Amygdala (tissue), 56 donors: ENCODE measurements around the gene CDYL.
A peak's percentile ranks its signal among the peaks of the same experiment; 100 is the strongest.

Experiments
- DNase-seq, 56 donors: peaks; one replicate each; lab custom pipeline; 2025; lab: John Stamatoyannopoulos, UW

Gene CDYL

DNA sequence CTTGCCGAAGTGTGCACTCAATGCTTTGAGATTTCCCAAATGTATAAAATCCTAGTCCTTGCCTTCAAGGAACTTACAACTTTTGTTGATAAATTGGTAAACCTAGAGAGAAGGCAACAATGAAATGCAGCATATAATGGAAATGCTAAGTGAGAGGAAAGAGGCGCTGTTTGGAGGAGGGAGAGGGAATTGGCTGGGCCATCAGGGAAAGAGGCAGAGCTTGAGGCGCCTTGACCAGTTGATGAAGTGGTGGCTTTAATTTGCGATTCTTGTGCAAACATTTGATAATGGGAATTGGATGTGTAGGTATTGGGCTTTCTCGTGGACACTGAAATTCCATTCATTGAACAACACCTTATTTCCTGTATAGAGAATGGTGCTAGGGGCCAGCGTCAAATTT is 1.9 kb upstream of the CDYL start:
- no peak for DNase-seq

DNA sequence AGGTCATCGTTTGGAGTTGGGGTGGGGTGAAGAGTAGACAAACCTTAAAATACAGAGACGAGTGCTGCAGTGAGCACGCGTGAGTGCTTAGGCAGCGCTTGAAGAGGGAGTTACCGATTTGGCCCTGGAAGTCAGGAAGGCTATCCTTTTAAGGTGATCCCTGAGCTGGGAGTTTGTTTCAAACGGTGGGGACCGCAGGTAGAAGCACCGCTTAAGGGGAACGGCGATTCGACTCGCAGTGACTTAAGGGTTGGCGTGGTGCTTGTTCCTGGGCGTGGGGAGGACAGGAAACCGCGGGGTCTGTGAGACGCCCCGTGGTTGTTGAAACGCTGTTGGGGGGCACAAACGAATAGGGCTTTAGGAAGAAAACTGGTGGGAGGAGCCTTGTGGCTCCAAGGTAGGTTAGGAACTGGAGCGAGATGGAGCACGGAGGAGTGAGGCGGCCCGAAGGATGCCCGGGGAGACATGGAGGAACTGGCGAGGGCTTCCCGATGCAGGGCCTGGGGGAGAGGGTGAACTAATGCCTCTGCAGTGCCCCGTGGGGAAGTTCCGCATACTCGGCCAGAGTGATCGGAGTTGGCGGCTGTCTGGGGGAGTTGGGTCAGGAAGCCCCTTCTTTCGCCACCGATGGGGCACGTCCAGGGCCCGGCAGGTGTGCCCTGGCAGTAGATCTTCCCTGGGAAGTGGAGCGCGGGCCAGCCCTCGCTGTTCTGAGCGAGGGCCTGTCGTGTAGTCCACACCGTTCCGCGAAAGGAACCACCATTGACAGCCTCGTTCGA is 1.3 kb upstream of the CDYL start:
- DNase-seq = peak in 5 of 56 donors; percentile 31 to 55 (median 44)

DNA sequence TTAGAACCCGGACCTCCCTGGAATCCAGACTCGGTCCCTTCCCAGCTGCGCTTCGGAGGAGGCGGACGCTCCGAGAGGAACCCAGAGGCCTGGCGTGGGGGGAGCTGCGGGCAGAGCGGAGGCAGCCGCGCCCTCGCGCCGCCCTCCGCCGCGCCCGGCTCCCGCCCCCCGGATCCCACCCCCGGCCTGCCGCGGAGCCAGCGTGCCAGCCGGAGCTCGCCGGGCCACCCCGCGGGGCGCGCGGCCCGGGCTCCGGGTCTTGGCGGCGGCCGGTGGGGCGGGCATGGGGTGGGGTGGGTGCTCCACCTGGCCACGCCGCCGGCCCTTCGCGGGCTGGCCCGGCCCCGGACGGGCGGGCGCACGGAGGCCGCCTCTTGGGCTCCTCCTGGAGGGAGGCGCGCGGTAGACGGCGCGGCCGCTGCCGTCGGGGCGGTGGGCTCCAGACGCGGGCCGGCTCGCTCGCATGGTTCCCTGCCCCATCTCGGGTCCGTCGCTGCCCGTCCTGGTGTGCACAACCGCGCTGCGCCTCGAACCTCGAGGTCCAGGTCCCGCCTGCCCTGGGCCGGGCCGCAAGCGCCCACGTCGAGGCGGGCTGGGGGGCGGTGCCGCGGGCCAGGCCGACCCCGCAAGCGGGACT is 592 bp upstream of the CDYL start:
- DNase-seq = peak in 36 of 56 donors; percentile 24 to 80 (median 58)

DNA sequence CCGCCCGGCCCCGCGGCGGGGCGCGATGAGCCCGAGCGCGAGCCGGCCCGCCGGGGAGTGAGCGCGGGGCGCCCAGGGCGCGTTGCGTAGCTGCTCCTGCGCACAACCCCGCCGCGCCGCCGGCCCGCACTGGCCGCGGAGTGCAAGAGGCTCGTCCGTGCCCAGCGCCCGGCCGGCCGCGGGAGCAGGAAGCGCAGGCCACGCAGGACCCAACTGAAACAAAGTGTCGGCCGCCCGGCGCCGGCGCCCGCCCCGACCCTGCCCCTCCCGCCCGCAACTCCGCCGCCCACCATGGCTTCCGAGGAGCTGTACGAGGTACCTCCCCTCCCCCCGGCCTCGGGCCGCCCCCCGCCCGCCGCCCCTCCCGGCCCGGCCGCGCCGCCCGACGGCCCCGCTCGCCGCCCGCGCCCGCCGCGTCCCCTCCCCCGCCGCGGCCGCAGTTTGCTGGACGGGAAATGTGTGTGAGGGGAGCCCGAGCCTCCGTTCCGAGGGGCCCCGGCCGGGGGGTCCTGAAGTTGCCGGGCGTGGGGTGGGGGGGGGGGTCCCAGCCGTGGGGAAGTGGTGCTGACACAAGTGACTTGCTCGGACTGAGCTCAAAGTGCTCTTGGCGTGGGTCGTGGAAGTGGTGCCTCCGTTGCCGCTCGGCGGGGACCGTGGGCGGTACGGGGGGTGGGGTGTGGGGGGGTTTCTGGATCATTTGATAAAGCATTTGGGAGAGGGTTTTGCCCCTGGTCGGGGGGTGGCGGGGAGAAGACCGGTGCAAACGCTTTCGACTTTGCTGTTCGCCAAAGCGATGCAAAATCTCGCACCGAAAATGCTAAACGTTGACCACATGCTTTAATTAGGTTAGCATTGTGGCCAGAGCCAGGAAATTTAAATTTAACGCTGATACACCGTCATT is 539 bp downstream of the CDYL start:
- DNase-seq = peak in 14 of 56 donors; percentile 15 to 52 (median 33)

DNA sequence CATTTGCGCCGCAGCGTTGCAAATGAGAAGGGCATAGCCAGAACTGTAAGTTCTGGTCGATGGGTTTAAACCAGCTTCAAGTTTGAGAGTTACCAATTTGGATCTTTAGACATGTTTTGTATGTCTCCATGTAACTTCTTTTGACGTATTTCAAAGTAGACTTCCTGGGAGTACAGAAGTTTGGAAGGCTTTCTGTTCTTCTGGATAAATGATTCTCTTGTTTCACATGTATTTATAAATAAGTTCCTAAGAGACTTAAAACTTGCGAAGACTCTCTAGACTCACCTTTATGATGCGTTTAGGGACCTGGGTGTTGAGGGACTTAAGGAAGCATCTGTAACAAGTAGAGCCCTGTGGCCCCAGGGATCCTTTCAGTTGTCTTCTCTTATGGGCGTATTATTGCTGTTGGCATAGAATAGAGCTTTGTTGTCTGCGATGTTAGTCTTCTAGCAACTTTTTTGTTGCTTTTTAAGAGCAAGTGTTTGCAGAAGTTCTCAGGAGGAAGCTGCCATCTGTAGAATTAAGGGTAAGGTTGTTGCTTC is 1.3 kb downstream of the CDYL start:
- no peak for DNase-seq

DNA sequence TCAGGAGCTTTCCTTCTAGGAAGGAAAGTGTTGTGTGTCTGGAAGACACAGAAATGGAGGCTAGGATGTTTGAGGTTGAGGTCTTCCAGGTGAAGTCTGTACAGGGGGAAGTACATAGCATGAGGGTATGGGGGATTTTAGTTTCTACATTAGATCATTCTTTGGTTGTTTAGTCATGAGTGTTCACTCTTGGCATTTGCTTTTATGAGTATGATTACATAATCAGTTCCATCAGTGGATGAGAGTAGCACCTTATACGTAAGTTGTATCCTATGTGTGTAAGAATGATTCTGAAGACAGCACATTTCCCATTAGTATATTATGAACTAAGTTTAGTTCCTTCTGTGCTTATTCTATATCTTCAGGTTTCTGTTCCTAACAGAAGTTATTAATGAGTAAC is 1.9 kb downstream of the CDYL start:
- no peak for DNase-seq

DNA sequence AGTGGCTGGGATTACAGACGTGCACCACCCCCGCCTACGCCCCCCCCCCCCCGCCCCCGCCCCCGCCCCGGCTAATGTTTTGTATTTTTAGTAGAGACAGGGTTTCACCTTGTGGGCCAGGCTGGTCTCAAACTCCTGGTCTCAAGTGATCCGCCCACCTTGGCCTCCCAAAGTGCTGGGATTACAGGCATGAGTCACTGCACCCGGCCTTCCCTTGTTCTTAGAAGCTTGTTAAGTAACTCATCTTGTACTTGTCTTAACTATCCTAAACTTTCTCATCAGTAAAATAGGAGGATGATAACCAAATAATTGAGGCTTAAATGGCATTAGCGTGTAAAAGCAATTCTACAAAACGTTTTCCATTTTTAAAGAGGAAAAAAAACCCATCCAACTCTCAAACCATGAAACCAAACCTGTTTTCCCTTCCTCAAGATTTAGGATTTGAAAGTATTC is 4.2 kb downstream of the CDYL start:
- no peak for DNase-seq

DNA sequence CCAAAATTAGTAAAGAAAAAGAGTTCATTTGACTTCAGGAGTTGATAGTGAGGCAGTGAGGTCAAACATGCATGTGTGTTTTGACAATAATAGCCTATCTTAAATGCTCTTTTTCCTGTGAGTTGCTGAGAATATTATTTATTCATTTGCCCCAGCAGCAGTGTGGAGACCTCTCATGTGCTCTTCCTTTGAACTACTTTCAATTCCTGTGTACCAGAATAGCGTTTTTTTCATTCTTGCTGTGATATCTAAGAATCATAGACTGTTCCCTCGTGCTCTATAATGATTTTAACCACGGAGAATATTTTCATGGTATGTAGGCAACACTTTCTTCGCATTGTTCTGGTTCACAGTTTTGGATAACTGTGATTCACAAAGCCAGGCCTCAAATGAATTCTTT is 5.2 kb downstream of the CDYL start:
- no peak for DNase-seq

DNA sequence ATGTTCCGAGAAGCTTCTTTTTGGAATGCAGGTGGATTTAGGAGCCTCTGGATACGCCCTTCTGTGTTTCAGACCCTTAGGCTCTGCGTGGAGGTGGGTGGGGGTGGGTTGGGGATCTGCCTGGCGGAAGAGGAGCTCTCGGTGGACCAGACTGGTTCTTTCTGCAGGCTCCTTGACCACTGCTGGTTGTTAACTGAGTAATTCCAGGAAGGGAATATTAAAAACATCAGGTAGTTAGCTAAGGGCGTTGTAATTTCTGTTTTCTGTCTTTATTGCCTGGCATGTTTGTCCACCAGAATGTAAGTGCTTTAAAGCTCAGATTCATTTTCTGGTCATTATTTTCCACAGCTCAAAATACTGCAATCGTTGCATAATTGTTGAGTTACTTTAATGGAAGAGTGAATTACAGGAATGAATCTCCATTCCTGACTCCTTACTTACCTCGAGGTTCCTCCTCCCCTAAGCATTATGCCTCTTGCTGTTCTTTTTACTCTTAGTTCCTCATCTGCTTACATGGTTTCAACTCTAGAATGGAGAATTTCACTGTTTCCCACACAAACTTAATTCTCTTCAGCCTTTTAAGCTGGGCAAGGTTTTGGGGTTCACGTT is 5.9 kb downstream of the CDYL start:
- no peak for DNase-seq

DNA sequence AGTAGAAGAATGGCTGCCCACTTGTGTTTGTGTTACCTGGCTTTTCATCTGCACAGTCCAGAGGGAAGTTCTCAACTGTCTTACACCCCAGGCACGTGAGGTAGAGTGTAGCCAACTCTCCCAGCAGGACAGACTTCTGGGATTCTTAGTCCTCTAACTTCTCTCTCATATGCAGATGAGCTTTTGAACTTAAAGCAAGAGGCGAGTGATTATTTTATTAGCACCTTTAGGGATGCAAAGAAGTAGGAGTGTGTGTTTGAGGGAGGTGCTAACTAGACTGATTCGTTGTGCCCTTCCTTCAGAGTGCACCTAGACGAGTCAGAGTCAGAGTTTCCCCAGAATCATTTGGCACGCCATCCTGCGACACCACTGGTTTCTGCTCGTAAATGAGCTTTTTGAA is 10.8 kb downstream of the CDYL start:
- DNase-seq = no peak

DNA sequence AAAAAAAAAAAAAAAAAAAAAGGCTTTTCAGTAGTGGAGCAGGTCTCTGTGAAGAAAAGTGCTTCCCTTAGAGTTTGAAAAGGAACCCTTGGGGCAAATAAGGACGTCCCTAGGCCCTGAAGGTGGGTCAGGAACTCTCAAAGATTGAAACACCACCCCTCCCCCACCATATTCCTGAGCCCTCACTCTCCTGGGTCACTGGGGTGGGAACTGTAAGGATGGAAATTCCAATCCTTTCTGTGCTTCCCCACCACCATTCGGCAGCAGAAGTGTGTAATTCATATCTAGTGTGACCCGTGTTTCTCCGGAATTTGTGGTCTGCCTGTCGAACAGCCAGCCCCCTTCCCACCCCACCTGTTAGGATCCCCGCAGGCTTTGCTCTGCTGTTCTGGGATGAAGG is 12.3 kb downstream of the CDYL start:
- DNase-seq = no peak

DNA sequence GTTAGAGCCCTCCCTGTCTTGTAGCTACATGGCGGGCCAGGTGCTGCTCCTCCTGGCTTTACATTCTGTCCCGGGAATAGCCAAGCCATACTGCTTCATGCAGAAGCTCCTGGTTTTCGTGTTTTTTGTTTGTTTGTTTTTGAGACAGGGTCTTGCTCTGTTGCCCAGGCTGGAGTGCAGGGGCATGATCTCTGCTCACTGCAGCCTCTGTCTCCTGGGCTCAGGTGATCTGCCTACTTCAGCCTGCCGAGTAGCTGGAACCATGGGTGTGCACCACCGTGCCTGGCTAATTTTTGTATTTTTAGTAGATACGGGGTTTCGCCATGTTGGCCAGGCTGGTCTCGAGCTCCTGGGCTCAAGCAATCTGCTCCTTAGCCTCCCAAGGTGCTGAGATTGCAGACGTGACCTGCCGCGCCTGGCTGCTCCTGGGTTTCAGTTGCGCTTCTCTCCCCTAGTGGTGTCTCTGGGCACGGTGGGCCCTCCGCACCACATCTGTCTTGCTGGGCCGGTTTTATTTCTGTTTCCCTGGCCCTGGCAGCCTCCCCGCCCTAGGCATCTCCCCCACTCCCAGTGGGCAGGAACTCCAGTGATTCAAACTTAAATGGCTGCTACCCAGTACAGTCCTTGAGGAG is 12.9 kb downstream of the CDYL start:
- DNase-seq = no peak

DNA sequence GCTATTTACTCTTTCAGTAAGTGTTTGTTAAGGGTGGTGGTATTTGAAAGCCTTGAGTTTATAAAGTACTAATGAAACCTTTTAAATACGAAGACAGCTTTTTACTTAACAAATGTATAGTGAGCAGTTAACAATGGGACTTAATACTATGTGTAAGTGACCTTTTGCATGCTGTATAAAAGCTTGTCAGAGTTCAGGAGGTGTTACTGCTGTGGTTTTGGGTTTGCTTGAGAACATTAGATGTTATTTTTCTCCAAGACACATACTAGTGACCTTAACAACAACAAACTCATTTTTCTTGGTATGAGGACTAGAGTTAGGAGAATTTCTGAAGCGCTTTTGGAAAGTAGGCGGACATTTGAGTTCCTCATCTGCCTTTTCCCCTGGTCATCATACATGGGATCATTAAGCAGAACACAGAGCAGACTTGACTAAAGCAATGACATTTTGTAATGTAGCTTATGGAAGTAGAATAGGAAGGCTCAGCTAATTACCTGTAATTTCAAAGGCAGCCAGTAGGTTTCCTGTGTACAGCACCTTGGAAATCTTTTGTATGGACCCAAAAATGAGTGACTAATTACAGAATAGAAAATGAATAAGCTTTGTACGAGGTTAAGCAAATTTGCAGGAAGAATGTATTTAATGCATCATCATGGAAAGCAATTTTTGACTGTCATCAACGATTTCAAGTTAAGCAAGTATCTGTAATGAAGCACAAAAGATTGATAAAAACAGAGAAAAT is 14.1 kb downstream of the CDYL start:
- no peak for DNase-seq

DNA sequence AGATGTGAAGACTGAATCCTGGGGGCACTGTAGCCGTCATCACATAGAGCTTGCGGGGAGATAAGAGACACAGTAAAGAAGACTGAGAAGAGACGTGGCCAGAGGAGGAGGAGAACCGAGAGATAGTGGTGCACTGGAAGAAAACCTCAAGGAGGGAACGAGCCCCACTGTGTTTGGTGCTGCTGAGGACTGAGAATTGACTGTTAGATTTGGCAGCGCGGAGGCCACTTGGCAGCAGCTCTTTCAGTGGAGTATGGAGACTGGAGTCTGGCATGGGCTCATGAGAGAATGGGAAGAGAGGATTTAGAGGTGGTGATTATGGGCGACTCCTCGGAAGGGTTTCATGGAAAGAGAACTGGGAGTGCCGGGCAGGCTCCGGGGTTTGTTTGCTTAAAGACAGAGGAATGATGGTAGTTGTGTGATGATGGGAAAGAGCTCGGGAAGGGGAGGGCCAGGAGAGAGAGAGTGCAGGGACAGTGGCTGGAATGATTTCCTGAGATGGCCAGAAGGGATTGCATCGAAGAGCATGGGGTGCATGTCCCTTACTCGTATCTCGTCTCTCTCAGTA is 18.0 kb downstream of the CDYL start:
- peak in 10 of 56 donors; percentile 2 to 40 (median 8) for DNase-seq

DNA sequence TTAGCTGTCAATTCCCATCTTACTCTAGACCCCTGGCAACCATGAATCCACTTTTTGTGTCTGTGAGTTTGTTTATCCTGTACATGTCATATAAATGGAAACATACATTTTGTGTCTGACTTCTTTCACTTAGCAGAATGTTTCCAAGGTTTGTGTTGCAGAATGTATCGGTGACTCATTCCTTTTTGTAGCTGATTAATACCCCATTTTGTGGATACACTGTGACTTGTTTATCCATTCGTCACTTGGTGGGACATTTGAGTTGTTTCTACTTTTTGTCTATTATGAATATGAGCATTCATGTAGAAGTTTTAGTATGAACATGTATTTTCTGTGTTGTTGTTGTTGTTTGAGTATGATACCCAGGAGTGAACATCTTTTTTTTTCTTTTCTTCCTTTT is 21.4 kb downstream of the CDYL start:
- no peak for DNase-seq

DNA sequence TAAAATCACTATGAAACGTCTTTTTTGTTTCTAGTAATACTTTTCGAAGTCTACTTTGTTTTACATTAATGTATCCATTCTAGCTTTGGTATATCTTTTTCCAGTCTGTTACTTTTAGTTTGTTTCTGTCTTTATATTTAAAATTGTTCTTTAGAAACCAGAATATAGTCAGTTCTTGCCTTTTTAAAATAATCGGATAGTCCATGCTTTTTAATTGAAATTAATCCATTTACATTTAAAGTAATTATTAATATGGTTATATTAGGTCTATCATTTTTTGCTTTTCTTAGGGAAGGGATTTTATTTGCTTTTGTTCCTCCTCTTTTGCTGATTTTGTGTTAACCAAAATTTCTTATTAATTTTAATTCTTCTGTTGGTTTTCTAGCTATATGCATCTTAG is 23.7 kb downstream of the CDYL start:
- DNase-seq = no peak

DNA sequence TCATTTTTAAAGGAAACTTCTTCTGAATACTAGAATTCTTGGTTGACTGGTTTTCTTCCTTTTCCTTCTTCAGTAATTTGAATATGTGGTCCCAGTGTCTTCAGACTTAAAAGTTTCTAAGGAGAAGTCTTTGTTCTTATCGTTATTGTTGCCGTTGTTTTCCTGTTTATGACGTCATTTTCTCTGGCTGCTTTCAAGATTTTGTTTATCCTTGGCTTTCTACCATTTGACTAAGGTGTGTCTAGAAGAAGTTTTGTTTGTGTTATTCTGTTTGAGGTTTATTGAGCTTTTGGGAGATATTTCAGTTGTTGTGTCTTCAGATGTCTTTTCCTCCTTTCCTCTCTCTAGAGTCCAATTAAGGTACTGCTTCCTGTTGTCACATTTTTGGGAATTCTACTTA is 24.5 kb downstream of the CDYL start:
- DNase-seq = no peak

DNA sequence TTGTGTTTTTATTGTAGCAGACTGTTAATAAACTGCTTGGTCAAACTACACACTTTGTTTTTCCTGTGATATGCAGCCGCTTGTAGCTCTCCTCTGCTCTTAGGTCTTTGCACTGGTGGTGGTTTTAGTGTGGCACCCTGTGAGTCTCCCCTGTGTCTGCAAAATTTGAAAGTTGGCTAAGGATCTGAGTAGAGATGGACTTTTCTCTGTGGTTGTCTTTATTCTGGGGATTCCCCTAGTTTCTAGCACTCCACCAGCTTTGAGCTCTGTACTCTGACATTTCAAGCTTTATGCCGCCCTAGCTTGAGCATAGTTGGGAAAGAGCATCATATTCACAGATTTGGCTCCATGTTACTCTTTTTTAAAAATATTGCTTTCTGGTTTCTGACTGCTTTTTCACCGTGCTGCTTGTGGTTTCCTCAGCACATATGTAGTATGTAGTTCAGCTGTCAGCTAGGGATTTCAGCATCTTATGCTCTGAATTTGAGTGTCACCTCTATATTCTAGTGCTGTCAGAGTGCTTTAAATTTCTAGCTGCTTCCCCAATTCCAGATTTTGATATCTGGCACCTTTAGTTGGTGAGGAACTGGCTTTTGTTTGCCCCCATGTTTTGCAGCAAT is 25.4 kb downstream of the CDYL start:
- no peak for DNase-seq
